A549 (cell line): Measurements from ENCODE around the gene KDM4D. TPM values are rescaled to one million over a fixed set of nuclear protein-coding genes. Genes with fewer than 3 reads are reported as not detected.

ENCODE experiments used
- ATAC-seq, 2 experiments: fragments of 200-7000 bp in 1 of 2; fragments of >200 bp in 1 of 2; cut with Nextera tagmentation in 1 of 2; cut with Tn5 transposase in 1 of 2; 3 replicates each; pipeline versions ENCODE4 v1.8.0 to v1.9.1; 2018 to 2020; ENCODE audit warnings: mild to moderate bottlenecking in 1 of 2, moderate library complexity in 1 of 2
- CTCF ChIA-PET: fragments of 300-600 bp; sonication (Branson Sonifier 250); formaldehyde crosslinking; extraction: SDS; loops from one replicate; lab custom pipeline; 2021; ENCODE audit warnings: antibody characterized with exemption, inconsistent platforms; lab: Yijun Ruan, JAX
- POLR2A ChIA-PET: fragments of 350-600 bp; formaldehyde crosslinking; extraction: SDS; loops from one replicate; lab custom pipeline; 2021; ENCODE audit warnings: antibody characterized with exemption, inconsistent platforms; lab: Yijun Ruan, JAX
- DNase-seq, 2 experiments: peaks; one replicate each; pipeline versions ENCODE4 v3.0.0 to v3.0.0-alpha.2; 2011 to 2016; ENCODE audit warnings: low read depth in 1 of 2, low spot score in 1 of 2
- FAIRE-seq: peaks from 2 replicates; lab custom pipeline; 2011; peaks lifted over from hg19 to GRCh38; lab: Jason Lieb, UNC
- H3K27ac ChIP-seq, 2 experiments: fragments of >200 bp; sonication (Bioruptor Twin); formaldehyde crosslinking; 3 replicates each; pipeline ENCODE4 v1.5.1; 2016 to 2017
- H3K4me1 ChIP-seq: fragments of >200 bp; sonication (Bioruptor Twin); formaldehyde crosslinking; 3 replicates; pipeline ENCODE4 v1.6.1; 2016
- H3K4me2 ChIP-seq: fragments of >200 bp; sonication (Bioruptor Twin); formaldehyde crosslinking; 3 replicates; pipeline ENCODE4 v1.6.1; 2016
- H3K4me3 ChIP-seq: fragments of >200 bp; sonication (Bioruptor Twin); formaldehyde crosslinking; 3 replicates; pipeline ENCODE4 v1.5.1; 2016
- H3K9me3 ChIP-seq: fragments of >200 bp; sonication (Bioruptor Twin); formaldehyde crosslinking; 3 replicates; pipeline ENCODE4 v1.6.1; 2016
- CHD4 ChIP-seq: fragments of 200-600 bp; sonication (generic); IDR thresholded peaks from 2 replicates; pipeline ENCODE4 v1.6.1; 2016; ENCODE audit warnings: antibody characterized with exemption, mild to moderate bottlenecking, borderline replicate concordance
- EHF ChIP-seq: fragments of 250-450 bp; sonication (Bioruptor Pico); IDR thresholded peaks from 2 replicates; pipeline ENCODE4 v1.5.0; 2020; ENCODE audit warnings: mild to moderate bottlenecking
- GATA3 ChIP-seq: IDR thresholded peaks from 2 replicates; pipeline ENCODE4 v1.6.1; 2012; ENCODE audit warnings: borderline replicate concordance
- MAFK ChIP-seq: fragments of 450-650 bp; IDR thresholded peaks from 2 replicates; pipeline ENCODE4 v1.6.1; 2014; ENCODE audit not compliant: partially characterized antibody
- MAZ ChIP-seq: fragments of 150-350 bp; IDR thresholded peaks from 2 replicates; pipeline ENCODE4 v1.6.1; 2014; ENCODE audit warnings: antibody characterized with exemption, low read depth, low read length, borderline replicate concordance
- MYC ChIP-seq: IDR thresholded peaks from 2 replicates; pipeline ENCODE4 v1.6.1; 2012; ENCODE audit warnings: mild to moderate bottlenecking, inconsistent platforms, low read length, improper control_type of control experiment, borderline replicate concordance
- NR3C1 ChIP-seq: fragments of >200 bp; sonication (Bioruptor Twin); formaldehyde crosslinking; IDR thresholded peaks from 3 replicates; pipeline ENCODE4 v1.6.1; 2017
- RCOR1 ChIP-seq: fragments of 150-350 bp; IDR thresholded peaks from 2 replicates; pipeline ENCODE4 v1.6.1; 2014; ENCODE audit warnings: antibody characterized with exemption, low read length, low read depth
- RNF2 ChIP-seq: fragments of 200-600 bp; sonication (generic); IDR thresholded peaks from 2 replicates; pipeline ENCODE4 v1.6.1; 2016; ENCODE audit warnings: low read depth, mild to moderate bottlenecking, antibody characterized with exemption, moderate library complexity, borderline replicate concordance
- SREBF2 ChIP-seq: fragments of 450-650 bp; IDR thresholded peaks from 2 replicates; pipeline ENCODE4 v1.6.1; 2014; ENCODE audit warnings: mild to moderate bottlenecking, moderate library complexity
- ZSCAN20 ChIP-seq: fragments of 250-450 bp; sonication (Bioruptor Pico); IDR thresholded peaks from 2 replicates; pipeline ENCODE4 v1.8.0; 2022; ENCODE audit warnings: mild to moderate bottlenecking, moderate library complexity
- WGBS: methylation state at CpG from one replicate; pipeline ENCODE4 v1.1.6; 2017; ENCODE audit errors: missing lambda C conversion rate; 5-methylcytosine and 5-hydroxymethylcytosine counted together
- polyA plus RNA-seq, 4 experiments: library from polyadenylated mRNA; depleted of rRNA in 3 of 4; stranded (reverse); fragments of >200 nt; fragmentation: RNase III in 1 of 4; extraction: RNeasy Plus Mini Kit Qiagen cat#74134 plus additional on column Dnase treatment in 1 of 4; gene quantifications; 2 replicates in 3 of 4; 3 replicates in 1 of 4; pipeline ENCODE4 v1.2.3, GENCODE V29; 2011 to 2017
- TF ChIP-seq, protein P1 (sequence below): fragments of >200 bp; sonication (Bioruptor Twin); formaldehyde crosslinking; IDR thresholded peaks from 2 replicates; pipeline ENCODE4 v1.6.1; 2016
- TF ChIP-seq, protein P2 (sequence below): fragments of >200 bp; sonication (Bioruptor Twin); formaldehyde crosslinking; IDR thresholded peaks from 3 replicates; pipeline ENCODE4 v1.5.1; 2016
- TF ChIP-seq, protein P3 (sequence below): IDR thresholded peaks from 2 replicates; pipeline ENCODE4 v1.6.1; 2012
- TF ChIP-seq, protein P4 (sequence below): fragments of 250-450 bp; sonication (Bioruptor Pico); IDR thresholded peaks from 2 replicates; pipeline ENCODE4 v1.5.0; 2021; ENCODE audit warnings: mild to moderate bottlenecking, moderate library complexity, borderline replicate concordance
- TF ChIP-seq, protein P5 (sequence below): fragments of 150-350 bp; IDR thresholded peaks from 2 replicates; pipeline ENCODE4 v1.6.1; 2014; ENCODE audit warnings: low read depth, mild to moderate bottlenecking, low read length

Gene KDM4D
- polyA plus RNA-seq, 2 of the 4 experiments (the other 2 are of a cell fraction): 0.58 to 1.1 TPM

DNA sequence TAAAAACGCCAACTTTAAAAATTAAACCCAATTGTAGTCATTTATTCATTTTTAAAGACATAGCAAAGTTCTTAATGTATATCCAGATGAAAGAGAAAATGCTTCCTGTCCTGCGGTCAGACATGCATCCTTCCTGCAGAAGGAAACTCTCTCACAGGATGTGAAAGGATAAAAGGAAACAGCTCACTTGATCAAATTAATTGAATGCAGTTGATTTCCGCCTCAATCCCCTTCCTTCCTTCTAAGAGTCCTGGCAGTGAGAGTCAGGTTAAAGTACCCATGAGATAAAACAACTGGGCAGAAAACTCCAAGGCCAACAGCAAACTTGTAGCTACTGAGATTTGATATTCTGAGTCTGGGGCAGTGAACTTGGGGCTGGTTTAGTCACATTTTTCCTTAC, 38.7 kb upstream of the KDM4D start:
- H3K4me1 ChIP-seq: no peaks in the 10 kb centered on the region
- no peak for TF ChIP-seq NR3C1
- POLR2A ChIA-PET: no interaction called here

DNA sequence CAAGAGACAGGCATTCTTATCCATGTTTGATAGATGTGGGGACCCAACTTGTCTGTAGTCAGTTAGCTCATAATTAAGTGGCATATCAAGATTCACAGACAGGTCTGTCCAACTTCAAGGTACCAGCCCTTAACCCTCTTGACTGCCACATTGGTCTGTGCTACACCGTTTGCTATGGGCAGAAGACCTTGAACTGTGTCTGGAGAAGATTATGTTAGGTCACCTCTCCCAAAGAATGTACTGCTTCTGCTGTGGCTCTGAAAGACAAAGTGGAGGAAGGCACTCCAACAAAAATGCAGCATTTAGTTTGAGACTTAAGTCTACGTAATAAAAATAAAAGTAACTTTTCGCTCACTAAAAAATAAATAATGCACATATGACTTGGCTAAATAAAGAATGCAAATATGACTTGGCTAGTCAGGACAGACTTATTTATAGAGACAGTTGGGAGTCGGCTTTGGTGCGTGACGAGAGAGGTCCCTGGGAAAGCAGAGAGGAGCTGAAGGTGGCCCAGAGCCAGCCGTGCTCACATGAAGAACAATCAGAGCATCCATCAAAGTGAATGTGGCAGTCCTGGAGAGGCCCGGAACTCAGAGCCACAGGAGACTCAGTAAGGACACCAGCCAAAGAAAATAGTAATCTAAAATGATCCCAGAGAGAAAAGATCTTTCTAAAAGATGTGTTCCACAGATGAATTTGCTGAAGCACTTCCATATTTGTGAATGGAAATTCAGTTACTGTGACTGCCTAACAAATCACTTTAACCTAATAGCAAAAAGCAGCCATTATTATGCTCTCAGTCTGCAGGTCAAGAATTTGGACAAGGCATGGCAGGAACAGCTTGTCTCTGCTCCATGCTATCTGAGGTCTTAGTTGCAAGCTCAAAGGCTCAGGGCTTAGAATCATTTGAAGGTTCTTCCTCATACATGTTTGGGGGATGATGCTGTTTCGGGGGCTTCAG, 35.1 kb upstream of the KDM4D start:
- Histone ChIP-seq H3K4me3 (no peak overlapping the region), H3K9me3 (no peaks in the 10 kb centered on the region), H3K4me1 (no peaks in the 10 kb centered on the region), H3K4me2 (no peak overlapping the region)
- DNase-seq (no peak), FAIRE-seq (no peak), ATAC-seq (no peak)
- CTCF ChIA-PET: no interaction called here
- POLR2A ChIA-PET: no interaction called here
- TF ChIP-seq EHF (CRISPR knock-in tag) (no peak), SREBF2 (no peak), MAZ (no peak), ZSCAN20 (no peak), CHD4 (no peak), MYC (no peak), RNF2 (no peak), GATA3 (no peak), RCOR1 (no peak)
- TF ChIP-seq, protein P1, sequence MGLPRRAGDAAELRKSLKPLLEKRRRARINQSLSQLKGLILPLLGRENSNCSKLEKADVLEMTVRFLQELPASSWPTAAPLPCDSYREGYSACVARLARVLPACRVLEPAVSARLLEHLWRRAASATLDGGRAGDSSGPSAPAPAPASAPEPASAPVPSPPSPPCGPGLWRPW: no peak
- TF ChIP-seq, protein P2, sequence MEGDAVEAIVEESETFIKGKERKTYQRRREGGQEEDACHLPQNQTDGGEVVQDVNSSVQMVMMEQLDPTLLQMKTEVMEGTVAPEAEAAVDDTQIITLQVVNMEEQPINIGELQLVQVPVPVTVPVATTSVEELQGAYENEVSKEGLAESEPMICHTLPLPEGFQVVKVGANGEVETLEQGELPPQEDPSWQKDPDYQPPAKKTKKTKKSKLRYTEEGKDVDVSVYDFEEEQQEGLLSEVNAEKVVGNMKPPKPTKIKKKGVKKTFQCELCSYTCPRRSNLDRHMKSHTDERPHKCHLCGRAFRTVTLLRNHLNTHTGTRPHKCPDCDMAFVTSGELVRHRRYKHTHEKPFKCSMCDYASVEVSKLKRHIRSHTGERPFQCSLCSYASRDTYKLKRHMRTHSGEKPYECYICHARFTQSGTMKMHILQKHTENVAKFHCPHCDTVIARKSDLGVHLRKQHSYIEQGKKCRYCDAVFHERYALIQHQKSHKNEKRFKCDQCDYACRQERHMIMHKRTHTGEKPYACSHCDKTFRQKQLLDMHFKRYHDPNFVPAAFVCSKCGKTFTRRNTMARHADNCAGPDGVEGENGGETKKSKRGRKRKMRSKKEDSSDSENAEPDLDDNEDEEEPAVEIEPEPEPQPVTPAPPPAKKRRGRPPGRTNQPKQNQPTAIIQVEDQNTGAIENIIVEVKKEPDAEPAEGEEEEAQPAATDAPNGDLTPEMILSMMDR: no peak
- TF ChIP-seq, protein P3, sequence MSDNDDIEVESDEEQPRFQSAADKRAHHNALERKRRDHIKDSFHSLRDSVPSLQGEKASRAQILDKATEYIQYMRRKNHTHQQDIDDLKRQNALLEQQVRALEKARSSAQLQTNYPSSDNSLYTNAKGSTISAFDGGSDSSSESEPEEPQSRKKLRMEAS: no peak
- TF ChIP-seq, protein P4, sequence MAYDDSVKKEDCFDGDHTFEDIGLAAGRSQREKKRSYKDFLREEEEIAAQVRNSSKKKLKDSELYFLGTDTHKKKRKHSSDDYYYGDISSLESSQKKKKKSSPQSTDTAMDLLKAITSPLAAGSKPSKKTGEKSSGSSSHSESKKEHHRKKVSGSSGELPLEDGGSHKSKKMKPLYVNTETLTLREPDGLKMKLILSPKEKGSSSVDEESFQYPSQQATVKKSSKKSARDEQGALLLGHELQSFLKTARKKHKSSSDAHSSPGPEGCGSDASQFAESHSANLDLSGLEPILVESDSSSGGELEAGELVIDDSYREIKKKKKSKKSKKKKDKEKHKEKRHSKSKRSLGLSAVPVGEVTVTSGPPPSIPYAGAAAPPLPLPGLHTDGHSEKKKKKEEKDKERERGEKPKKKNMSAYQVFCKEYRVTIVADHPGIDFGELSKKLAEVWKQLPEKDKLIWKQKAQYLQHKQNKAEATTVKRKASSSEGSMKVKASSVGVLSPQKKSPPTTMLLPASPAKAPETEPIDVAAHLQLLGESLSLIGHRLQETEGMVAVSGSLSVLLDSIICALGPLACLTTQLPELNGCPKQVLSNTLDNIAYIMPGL: no peak
- TF ChIP-seq, all 56 proteins: peak for 0
- 52% methylated on average over 9 of the region's 9 CpGs for WGBS
- no peak overlapping the region for H3K27ac ChIP-seq

More for the DNA sequence above, 38.7 kb upstream of the KDM4D start:
- Histone ChIP-seq H3K9me3 (no peaks in the 10 kb centered on the region), H3K4me2 (no peak overlapping the region), H3K27ac (no peak overlapping the region), H3K4me3 (no peak overlapping the region)
- FAIRE-seq: no peak
- ATAC-seq: no peak
- DNase-seq: no peak
- CTCF ChIA-PET: no interaction called here
- 82% methylated on average over 3 of the region's 3 CpGs for WGBS

DNA sequence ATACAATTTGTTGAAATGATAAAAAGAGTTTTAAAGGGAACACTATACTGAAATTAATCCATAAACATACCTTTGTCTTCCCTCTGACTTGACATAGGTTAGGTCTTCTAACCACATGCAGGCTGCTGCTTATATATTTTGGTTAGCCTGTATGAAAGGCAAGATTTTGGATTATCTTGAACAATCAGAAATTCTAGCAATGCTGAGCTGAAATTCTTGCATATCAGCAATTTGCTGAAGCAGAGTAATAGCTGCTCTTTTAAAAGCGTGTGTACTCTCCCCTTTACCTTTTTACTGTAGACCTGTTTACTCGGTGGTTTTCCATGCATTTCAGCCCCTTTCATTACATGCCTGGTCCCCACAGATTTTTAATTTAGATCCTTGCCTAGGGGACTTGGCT, 34.2 kb upstream of the KDM4D start:
- no peaks in the 10 kb centered on the region for H3K9me3 ChIP-seq
- ATAC-seq (no peak), FAIRE-seq (no peak), DNase-seq (no peak)
- no peak overlapping the region for H3K4me2 ChIP-seq
- 52% methylated on average over 2 of the region's 2 CpGs for WGBS
- ChIA-PET POLR2A (no interaction called here), CTCF (no interaction called here)
- TF ChIP-seq MAFK: peak; percentile 27
- TF ChIP-seq, protein P5, sequence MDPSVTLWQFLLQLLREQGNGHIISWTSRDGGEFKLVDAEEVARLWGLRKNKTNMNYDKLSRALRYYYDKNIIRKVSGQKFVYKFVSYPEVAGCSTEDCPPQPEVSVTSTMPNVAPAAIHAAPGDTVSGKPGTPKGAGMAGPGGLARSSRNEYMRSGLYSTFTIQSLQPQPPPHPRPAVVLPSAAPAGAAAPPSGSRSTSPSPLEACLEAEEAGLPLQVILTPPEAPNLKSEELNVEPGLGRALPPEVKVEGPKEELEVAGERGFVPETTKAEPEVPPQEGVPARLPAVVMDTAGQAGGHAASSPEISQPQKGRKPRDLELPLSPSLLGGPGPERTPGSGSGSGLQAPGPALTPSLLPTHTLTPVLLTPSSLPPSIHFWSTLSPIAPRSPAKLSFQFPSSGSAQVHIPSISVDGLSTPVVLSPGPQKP: no peak
- no peaks in the 10 kb centered on the region for H3K4me1 ChIP-seq
- H3K27ac ChIP-seq: no peak overlapping the region
- H3K4me3 ChIP-seq: no peak overlapping the region
